ENCODE results near the gene EMC6.

Gene EMC6

GRCh38 chr17:3655766-3656165, 12.8 kb upstream of the EMC6 start:
- no peak for DNase-seq (ENCODE audit: low read depth in 2 of 3, low spot score in 2 of 3)

DNA sequence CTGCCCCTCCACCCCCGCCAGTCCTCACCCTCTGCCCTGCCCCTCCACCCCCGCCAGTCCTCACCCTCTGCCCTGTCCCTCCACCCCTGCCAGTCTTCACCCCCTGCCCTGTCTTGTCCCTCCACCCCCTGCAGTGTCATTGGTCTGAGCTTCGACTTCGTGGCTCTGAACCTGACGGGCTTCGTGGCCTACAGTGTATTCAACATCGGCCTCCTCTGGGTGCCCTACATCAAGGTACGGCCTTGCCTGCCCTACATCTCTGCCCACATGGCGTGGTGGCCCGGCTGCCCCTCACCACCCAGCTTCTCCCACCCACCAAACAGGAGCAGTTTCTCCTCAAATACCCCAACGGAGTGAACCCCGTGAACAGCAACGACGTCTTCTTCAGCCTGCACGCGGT, 12.3 kb upstream of the EMC6 start:
- DNase-seq (ENCODE audit: low read depth in 2 of 3, low spot score in 2 of 3), result no peak

DNA sequence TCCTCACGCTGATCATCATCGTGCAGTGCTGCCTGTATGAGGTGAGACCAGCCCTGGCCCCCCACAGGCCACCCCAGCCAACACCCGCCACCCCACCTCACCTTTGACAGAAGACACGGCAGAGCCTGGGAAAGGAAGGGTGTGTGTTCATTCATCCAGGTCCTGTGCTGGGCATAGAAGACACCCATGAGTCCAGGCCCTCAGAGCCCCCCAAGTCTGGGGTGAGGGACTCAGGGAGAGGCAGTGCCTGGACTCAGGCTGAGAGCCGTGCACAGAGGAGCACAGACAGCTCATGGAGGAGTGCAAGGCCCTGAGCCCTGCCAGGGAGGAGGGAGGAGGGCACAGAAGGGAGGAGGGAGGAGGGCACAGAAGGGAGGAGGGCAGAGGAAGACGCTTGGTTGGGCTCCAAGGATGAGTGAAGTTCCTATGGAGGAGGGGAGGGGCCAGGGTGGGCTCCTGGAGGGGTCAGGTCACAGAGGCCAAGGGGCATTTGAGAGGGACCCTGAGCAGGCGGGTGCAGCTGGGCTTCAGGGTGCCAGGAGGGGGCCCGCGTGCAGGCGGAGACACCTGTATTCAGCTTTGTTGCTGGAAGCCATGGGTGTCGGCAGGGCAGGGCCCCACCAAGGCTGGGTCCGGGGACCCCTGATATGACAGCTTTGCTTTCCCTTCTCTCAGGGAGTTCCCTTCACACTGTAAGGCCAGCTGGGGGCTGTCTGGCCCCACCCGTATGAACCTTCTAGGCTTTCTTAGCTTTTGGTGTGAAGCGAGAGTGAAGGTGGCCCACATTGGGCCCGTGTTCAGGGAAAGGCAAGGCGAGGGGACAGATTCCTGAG, 11.6 kb upstream of the EMC6 start:
- DNase-seq (ENCODE audit: low read depth in 2 of 3, low spot score in 2 of 3), result no peak

DNA sequence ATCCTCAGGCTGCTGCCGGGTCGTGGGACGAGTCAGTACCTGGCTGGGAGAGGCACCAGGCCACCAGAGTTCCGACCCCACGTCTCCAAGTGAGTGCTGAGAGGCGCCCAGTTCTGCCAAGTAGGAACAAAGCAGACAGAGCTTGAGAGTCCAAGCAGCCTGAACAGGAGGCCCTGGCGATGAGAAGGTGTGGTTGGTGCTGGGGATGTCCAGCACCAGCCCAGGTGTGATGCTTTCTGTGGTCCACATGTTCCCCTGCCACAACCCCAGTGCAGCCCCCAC, 11.1 kb upstream of the EMC6 start:
- DNase-seq (ENCODE audit: low read depth in 2 of 3, low spot score in 2 of 3), result no peak

GRCh38 chr17:3657874-3658783, 10.5 kb upstream of the EMC6 start:
- DNase-seq (ENCODE audit: low read depth in 2 of 3, low spot score in 2 of 3), result no peak

DNA sequence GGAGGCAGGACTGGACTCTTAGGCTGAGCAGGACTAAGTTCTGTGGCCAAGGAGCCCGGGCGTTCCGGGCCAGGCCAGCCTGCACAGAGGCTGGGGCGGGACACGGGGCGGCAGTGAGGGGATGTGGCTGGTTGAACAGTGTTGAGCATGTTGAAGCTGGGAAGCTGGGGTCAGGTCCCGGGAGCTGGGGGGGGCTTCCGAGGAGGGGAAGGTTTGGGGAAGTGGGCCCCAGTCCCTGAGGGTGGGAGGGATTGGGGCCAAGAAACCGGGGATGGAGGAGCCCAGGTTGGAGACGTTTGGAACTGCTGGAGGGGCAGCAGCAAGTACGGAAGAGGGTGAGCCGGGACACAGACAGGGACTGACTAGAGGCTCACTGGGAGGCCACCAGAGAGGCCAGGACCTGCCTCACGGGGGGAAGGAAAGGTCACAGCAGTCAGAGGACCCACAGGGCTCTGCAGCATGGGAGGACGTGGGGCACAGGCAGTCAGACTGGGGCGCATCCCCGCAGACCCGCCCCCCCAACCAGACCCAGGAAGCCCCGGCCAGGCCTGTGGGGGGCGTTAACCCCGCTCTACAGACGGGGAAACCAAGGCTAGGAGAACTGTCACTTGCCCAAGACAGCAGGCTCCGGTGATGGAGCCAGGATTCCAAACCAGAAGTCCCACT, 9.7 kb upstream of the EMC6 start:
- no peak for DNase-seq (ENCODE audit: low read depth in 2 of 3, low spot score in 2 of 3)

DNA sequence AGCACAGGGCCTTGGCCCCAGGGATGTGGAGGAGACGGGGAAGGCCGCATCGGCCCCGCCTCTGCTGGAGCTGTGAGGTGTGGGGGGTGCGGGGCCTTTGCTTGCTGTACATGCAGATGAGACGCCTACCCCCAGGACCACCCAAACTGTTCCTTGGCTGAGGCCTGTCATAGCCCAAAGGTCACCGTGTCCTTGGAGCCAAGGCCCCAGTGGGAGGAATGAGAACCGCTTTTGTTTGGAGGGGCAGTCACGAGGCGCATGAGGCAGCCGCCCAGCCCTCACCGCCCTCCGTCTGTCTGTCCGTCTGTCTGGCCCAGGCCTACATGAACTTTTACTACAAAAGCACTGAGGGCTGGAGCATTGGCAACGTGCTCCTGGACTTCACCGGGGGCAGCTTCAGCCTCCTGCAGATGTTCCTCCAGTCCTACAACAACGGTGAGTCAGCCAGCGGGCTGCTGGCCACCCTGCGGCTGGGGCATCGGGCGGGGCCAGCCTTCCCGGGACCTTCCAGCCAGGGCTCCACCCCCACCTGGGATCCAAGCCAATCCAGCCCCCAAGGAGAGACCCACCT, 9.0 kb upstream of the EMC6 start:
- no peak for DNase-seq (ENCODE audit: low read depth in 2 of 3, low spot score in 2 of 3)

DNA sequence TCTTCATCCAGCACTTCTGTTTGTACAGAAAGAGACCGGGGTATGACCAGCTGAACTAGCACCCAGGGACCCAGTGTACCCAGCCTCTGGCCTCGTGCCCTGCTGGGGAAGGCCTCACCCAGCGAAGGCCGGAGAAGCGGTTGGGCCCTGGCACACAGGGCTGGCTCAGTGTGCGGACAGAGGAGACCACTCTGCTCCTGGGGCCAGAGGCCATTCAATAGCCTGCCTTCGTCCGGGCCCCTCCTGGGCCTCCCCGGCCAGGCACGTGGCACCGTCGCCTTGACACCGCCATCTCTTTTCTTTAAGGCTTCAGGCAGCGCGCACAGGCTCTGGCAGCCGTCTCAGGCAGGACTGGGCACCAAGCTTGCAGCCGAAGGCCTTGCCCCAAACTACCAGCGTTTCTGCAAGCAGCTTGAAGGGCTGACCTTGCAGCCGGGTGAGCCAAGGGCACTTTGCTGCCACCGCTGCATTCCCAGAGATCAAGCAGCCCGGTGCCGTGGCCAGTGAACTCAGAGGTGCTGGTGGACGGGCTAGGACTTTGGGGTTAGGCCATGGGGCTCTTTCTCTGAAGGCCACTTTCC, 8.2 kb upstream of the EMC6 start:
- DNase-seq (ENCODE audit: low read depth in 2 of 3, low spot score in 2 of 3), result no peak

GRCh38 chr17:3663102-3664011, 5.3 kb upstream of the EMC6 start:
- DNase-seq (ENCODE audit: low read depth in 2 of 3, low spot score in 2 of 3), result no peak

GRCh38 chr17:3665834-3666233, 2.8 kb upstream of the EMC6 start:
- no peak for DNase-seq (ENCODE audit: low read depth in 2 of 3, low spot score in 2 of 3)

DNA sequence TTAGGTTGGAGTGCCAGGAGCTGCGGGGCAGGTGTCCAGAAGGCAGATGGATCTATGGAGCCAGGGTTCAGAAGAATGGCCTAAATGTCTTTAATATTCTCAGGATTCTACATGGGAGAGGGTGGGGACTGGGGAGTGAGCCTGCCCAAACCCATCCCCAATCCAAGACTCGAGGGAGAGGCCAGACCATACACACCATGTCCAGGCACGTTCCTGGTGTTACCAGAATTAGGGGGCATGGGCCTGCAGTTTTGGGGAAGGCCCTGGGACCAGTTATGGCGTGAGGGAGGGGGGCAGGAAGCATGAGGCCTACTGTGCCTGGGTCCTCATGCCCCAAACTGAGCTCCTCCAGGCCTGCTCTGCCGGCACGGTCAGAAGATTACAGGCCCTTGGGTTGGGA, 2.1 kb upstream of the EMC6 start:
- no peak for DNase-seq (ENCODE audit: low read depth in 2 of 3, low spot score in 2 of 3)

DNA sequence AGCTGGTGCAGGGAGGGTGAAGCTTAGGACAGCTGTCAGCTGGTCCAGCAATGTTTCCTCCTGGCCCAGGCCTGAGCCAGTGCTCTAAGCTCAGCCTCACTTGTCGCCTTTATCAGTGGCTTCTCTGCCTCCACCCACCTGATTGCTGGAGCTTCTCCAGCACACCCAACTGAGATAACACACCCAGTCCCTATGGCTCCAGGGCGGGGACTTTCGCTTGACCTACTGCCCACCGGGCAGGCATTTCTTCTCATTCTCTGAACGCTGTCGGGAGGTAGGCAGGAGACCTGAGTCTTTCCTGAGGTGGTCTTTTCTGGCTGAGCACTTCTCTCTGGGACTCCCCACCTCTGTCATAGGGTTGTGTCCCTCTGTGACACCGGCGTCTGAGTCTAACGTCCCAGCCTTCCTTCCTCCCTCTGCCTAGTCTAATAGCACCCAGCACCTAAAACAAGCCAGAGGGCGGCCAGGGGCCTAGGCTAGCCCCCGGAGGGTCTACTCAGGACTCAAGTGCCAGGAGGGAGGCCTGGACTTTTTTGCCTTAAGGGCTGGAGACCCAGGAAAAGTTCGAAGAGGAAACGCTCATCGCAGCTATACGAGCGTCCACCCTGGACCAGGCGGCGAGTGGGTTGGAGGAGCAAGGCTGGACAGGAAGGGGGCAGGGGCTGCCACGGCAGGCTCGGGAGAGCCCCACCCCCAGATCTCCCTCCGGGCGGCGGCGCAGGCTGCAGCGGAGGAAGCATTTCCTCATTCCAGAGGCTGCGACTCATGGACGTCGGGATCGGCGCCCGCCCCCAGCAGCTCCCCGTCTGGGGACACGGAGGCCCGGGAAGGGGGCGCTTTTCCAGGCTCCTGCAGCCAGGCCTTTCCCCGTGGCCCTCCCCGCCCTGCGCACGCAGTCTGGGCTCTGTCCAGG, 990 bp upstream of the EMC6 start:
- DNase-seq (ENCODE audit: low read depth in 2 of 3, low spot score in 2 of 3), result no peak

DNA sequence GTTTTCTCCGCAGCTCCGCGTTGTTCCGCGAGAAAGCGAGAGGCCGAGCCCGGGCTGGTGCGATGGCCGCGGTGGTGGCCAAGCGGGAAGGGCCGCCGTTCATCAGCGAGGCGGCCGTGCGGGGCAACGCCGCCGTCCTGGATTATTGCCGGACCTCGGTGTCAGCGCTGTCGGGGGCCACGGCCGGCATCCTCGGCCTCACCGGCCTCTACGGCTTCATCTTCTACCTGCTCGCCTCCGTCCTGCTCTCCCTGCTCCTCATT, 404 bp downstream of the EMC6 start:
- no peak for DNase-seq (ENCODE audit: low read depth in 2 of 3, low spot score in 2 of 3)

DNA sequence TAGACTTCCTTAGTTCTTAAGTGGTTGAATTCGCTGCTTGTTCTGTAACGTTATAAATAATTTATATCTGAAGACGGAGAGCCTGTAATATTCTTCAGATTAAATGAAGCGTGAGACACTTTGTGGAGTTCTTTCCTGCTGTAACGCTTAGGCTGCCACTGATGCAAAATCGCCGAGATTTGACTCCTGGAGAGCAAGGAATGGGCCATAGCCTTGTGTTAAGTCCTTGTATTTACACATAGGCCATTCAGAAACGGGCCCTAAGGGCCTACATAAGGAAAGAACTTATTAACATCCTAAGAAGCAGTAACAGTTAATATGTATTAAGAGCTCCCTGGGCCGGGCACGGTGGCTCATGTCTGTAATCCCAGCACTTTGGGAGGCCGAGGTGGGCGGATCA, 936 bp downstream of the EMC6 start:
- no peak for DNase-seq (ENCODE audit: low read depth in 2 of 3, low spot score in 2 of 3)

DNA sequence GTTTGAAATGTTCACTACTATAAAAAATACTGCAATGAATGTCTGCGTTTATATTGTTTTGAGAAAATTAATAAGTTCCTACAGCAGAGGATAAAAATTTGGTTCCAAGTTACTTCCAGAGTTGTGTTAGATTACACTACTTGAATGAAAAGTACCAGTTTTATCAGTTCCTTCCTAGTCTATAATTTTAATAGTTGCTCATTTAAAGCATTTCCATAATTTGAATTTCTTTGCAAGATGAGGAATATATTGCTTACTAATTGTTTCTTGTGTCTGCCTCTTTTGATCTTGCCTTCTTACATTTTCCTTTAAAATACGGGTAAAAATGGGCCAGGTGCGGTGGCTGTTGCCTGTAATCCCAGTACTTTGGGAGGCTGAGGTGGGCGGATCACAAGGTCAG, 4.0 kb downstream of the EMC6 start:
- no peak for DNase-seq (ENCODE audit: low read depth in 2 of 3, low spot score in 2 of 3)

GRCh38 chr17:3675886-3676285, 7.3 kb downstream of the EMC6 start:
- no peak for DNase-seq (ENCODE audit: low read depth in 2 of 3, low spot score in 2 of 3)

GRCh38 chr17:3678095-3678820, 9.6 kb downstream of the EMC6 start:
- no peak for DNase-seq (ENCODE audit: low read depth in 2 of 3, low spot score in 2 of 3)

DNA sequence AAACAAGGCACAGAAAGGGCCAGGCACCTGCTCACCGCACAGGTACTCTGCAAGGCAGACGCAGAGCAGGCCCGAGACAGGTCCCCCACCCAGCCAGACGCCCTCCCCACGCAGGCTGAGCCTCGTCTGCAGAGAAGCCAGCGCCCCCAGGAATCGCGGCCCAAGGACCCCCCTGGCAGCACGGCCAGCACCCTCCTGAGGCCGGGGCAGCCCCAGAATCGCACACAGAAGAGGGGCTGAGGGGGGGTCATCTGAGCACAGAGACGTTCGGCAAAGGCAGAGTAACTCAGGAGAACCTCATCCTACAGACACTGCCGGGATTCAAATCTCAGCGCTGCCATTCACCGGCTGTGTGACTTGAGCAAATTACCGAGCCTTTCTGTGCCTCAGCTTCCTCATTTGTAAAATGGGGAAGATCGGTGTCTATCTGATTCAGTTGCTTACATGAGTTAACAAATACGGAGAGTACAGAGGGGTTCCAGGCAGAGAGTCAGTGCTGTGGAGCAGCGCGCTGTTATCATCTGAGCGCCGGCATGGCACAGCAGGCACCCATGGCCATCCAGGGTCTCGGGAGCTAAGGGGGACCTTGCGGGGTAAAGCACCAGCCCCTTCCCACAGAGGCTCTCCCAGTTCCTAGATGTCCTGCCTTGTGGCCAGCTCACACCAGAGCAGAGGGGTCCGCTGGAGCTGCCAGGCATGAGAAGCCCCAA, 10.4 kb downstream of the EMC6 start:
- no peak for DNase-seq (ENCODE audit: low read depth in 2 of 3, low spot score in 2 of 3)
